GM12801 (cell line): ENCODE measurements around the gene GDNF.

Experiments
- TF ChIP-seq, protein P1 (sequence below): IDR thresholded peaks from one replicate; pipeline ENCODE4 v1.5.1; 2011; ENCODE audit warnings: control low read depth; ENCODE audit not compliant: insufficient read length; ENCODE audit errors: extremely low read depth

GDNF gene

DNA sequence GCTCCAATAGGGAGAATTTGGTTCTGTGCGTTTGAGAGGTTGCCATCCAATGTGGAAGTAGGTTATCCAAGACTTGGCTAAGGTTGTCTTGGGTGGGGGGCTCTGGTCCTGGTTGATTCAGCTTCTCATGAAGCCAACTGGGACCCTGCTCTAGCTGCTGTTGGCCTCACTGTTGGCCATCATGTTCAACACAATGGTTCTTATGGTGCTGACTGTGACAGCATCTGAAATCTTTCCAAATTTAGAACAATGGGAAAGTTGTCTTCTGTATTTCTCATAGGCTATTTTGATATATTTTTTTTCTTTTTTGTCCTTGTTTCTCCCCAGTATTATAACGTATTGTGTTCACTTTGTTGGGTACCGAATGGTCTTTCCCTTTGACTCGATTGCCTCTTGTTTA is 71.9 kb downstream of the GDNF start:
- TF ChIP-seq, protein P1, sequence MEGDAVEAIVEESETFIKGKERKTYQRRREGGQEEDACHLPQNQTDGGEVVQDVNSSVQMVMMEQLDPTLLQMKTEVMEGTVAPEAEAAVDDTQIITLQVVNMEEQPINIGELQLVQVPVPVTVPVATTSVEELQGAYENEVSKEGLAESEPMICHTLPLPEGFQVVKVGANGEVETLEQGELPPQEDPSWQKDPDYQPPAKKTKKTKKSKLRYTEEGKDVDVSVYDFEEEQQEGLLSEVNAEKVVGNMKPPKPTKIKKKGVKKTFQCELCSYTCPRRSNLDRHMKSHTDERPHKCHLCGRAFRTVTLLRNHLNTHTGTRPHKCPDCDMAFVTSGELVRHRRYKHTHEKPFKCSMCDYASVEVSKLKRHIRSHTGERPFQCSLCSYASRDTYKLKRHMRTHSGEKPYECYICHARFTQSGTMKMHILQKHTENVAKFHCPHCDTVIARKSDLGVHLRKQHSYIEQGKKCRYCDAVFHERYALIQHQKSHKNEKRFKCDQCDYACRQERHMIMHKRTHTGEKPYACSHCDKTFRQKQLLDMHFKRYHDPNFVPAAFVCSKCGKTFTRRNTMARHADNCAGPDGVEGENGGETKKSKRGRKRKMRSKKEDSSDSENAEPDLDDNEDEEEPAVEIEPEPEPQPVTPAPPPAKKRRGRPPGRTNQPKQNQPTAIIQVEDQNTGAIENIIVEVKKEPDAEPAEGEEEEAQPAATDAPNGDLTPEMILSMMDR: no peak

DNA sequence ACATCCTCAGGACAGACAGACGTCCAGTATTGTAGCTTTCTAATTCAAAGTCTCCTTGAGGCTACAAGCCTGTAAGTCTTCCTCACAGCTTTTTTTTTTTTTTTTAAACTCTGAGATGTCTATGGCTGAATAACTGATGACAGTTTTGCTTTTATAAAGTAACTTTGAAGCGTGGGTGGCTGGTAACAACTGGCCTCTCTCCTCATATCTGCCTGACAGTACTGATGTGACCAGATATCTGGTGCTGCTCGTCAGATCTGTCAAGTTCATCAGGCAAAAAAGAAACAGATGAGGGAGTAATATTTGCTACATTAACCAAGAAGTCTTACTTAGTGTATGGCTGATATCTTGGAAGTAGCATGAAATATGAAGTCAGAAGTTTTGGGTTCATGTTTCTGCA is 72.6 kb downstream of the GDNF start:
- TF ChIP-seq, protein P1: no peak
